Measurements from ENCODE around the gene PGGHG. TPM values are rescaled to one million over a fixed set of nuclear protein-coding genes. Genes with fewer than 3 reads are reported as not detected.

PGGHG gene
- total RNA-seq, 8 experiments from 2014 or later: 0.60 to 40.6 (median 3.3) TPM

DNA sequence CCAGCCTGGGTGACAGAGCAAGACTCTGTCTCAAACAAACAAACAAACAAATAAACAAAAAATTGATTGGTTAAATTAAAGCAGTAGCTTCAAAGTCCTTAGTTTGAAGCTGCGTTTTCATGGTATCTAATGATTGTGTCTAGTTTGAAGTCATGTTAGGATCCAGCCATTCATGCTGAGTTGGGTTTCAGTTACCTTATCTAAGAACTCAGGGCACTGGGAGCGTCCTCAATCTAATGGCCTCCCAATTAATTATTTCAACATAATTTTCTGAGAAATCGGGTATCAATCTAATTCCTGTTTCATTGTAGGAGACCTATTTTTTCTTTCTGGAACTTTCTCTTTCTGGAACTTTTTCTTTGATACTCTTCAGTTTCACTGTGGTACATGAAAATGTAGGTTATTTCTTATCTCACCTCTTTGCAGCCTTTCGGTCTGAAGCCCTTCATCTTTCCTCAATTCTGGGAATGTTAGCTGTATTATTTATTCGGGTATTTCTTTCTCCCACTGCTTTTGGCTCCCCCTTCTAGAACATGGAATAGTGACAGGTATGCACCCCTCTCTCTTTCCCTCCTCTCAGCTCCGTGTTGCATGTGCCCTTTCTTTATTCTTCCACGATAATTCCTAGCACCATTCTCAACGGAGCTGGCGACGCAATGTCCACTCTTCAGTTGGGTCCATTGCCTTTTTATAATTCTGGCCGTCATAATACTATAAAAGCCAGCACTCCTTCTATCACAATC lies 56.1 kb downstream of the PGGHG start:
- WGBS, 10 experiments: 75 to 98% (median 89%) methylated on average over 5 to 11 of the region's 11 CpGs
- no peak for ATAC-seq (replicated peaks in 6 of 8)
- Histone ChIP-seq H3K4me1 (replicated peaks in 1 of 2) (peaks cover 0 to 3% of the 10 kb centered on the region in 2 donors), H3K4me3 (no peak overlapping the region), H3K27ac (no peak overlapping the region)
- in situ Hi-C loops (cut with MboI; ENCODE audit: low pct_unique_long_range_greater_than_20kb in 2 of 9, low sequenced_read_pairs in 9 of 9, unreplicated experiment in 9 of 9): no loop called here

Other genes starting within 250 kb of the PGGHG start
- gene SCGB1C1, start 96.0 kb upstream of the PGGHG start, total RNA-seq: not detected
- gene BET1L, start 81.7 kb upstream of the PGGHG start, total RNA-seq: 10 to 100 TPM; 17.7 to 35.6 (median 31.3) TPM
- gene RIC8A, start 81.4 kb upstream of the PGGHG start, total RNA-seq: 10 to 100 TPM; 39.0 to 94.0 (median 64.1) TPM
- 10 to 100 TPM; 15.1 to 35.0 (median 16.6) TPM for gene SIRT3, start 52.8 kb upstream of the PGGHG start, total RNA-seq
- gene PSMD13, start 52.1 kb upstream of the PGGHG start, total RNA-seq: 100 to 1,000 TPM; 106 to 155 (median 141) TPM
- under 1 TPM in 4 of 8 experiments, not detected in 4; 0.14 to 0.33 (median 0.16) TPM for gene NLRP6, start 10.7 kb upstream of the PGGHG start, total RNA-seq
- 1 to 10 TPM in 2 of 8 experiments, under 1 TPM in 1, not detected in 5; 0.51 to 1.5 (median 1.1) TPM for gene IFITM5, start 10.4 kb downstream of the PGGHG start, total RNA-seq
- gene IFITM2, start 18.7 kb downstream of the PGGHG start, total RNA-seq: 100 to 1,000 TPM in 4 of 8 experiments, 10 to 100 TPM in 1, 1 to 10 TPM in 2, under 1 TPM in 1; 0.38 to 809 (median 64.6) TPM
- 1,000 to 10,000 TPM in 2 of 8 experiments, 100 to 1,000 TPM in 2, under 1 TPM in 1, not detected in 3; 0.16 to 1,915 (median 317) TPM for gene IFITM1, start 24.9 kb downstream of the PGGHG start, total RNA-seq
- 1,000 to 10,000 TPM in 1 of 8 experiments, 100 to 1,000 TPM in 3, 10 to 100 TPM in 1, 1 to 10 TPM in 3; 1.1 to 1,534 (median 213) TPM for gene IFITM3, start 31.7 kb downstream of the PGGHG start, total RNA-seq
- 100 to 1,000 TPM in 1 of 8 experiments, 10 to 100 TPM in 6, 1 to 10 TPM in 1; 9.7 to 103 (median 70.9) TPM for gene B4GALNT4, start 80.4 kb downstream of the PGGHG start, total RNA-seq
- 10 to 100 TPM in 1 of 8 experiments, 1 to 10 TPM in 3, under 1 TPM in 3, not detected in 1; 0.21 to 24.4 (median 3.2) TPM for gene PKP3, start 105.1 kb downstream of the PGGHG start, total RNA-seq
- gene SIGIRR, start 125.9 kb downstream of the PGGHG start, total RNA-seq: 100 to 1,000 TPM in 1 of 8 experiments, 10 to 100 TPM in 7; 19.5 to 131 (median 28.5) TPM
- 1 to 10 TPM in 3 of 8 experiments, under 1 TPM in 4, not detected in 1; 0.11 to 4.3 (median 0.60) TPM for gene ANO9, start 152.9 kb downstream of the PGGHG start, total RNA-seq
- 10 to 100 TPM; 11.4 to 37.9 (median 21.2) TPM for gene PTDSS2, start 161.2 kb downstream of the PGGHG start, total RNA-seq
- 100 to 1,000 TPM in 4 of 8 experiments, 10 to 100 TPM in 4; 55.8 to 181 (median 94.8) TPM for gene RNH1, start 218.1 kb downstream of the PGGHG start, total RNA-seq
- gene HRAS, start 246.4 kb downstream of the PGGHG start, total RNA-seq: 10 to 100 TPM; 38.5 to 96.1 (median 57.2) TPM
- gene LRRC56, start 248.4 kb downstream of the PGGHG start, total RNA-seq: 1 to 10 TPM in 6 of 8 experiments, under 1 TPM in 2; 0.75 to 7.6 (median 1.8) TPM